H9 (cell line): Measurements from ENCODE around the gene GNAI1. TPM values are rescaled to one million over a fixed set of nuclear protein-coding genes. Genes with fewer than 3 reads are reported as not detected.
A peak's percentile ranks its signal among the peaks of the same experiment; 100 is the strongest.
"Not testable (repeated sequence)": the region's sequence is repeated elsewhere in the genome, so short reads cannot be mapped to it uniquely, and the experiment has no call there.

ENCODE experiments used
- DNase-seq: peaks from one replicate; pipeline ENCODE4 v3.0.0-alpha.2; 2017
- H2AFZ ChIP-seq: one replicate; pipeline ENCODE4 v1.6.1; 2013; ENCODE audit warnings: mild to moderate bottlenecking, low read length, control low read depth, moderate library complexity
- H2AK5ac ChIP-seq: 2 replicates; pipeline ENCODE4 v1.6.1; 2013; ENCODE audit warnings: low read length, control low read depth, mixed read lengths; ENCODE audit not compliant: insufficient read length
- H2BK120ac ChIP-seq: one replicate; pipeline ENCODE4 v1.6.1; 2013; ENCODE audit warnings: low read depth, mild to moderate bottlenecking, low read length, control low read depth, inconsistent platforms; ENCODE audit not compliant: poor library complexity, severe bottlenecking
- H2BK12ac ChIP-seq: 2 replicates; pipeline ENCODE4 v1.6.1; 2013; ENCODE audit warnings: low read length, control low read depth, mixed read lengths, low read depth; ENCODE audit not compliant: insufficient read length
- H2BK15ac ChIP-seq: 2 replicates; pipeline ENCODE4 v1.6.1; 2013; ENCODE audit warnings: low read depth, low read length, control low read depth
- H2BK20ac ChIP-seq: one replicate; pipeline ENCODE4 v1.6.1; 2013; ENCODE audit warnings: low read depth, mild to moderate bottlenecking, low read length, control low read depth, inconsistent platforms; ENCODE audit not compliant: poor library complexity, severe bottlenecking
- H2BK5ac ChIP-seq: 2 replicates; pipeline ENCODE4 v1.6.1; 2013; ENCODE audit warnings: low read length, control low read depth, mixed read lengths; ENCODE audit not compliant: insufficient read length
- H3K14ac ChIP-seq: 2 replicates; pipeline ENCODE4 v1.6.1; 2013; ENCODE audit warnings: low read length, control low read depth; ENCODE audit not compliant: insufficient read depth
- H3K18ac ChIP-seq: 2 replicates; pipeline ENCODE4 v1.6.1; 2013; ENCODE audit warnings: low read depth, mild to moderate bottlenecking, mixed read lengths, low read length, control low read depth; ENCODE audit not compliant: insufficient read length
- H3K23ac ChIP-seq: 2 replicates; pipeline ENCODE4 v1.6.1; 2013; ENCODE audit warnings: low read length, control low read depth, mixed read lengths, low read depth; ENCODE audit not compliant: insufficient read length
- H3K23me2 ChIP-seq: 2 replicates; pipeline ENCODE4 v1.6.1; 2013; ENCODE audit warnings: low read depth, mild to moderate bottlenecking, mixed read lengths, low read length, control low read depth; ENCODE audit not compliant: insufficient read length, poor library complexity, severe bottlenecking
- H3K27ac ChIP-seq: 2 replicates; pipeline ENCODE4 v1.5.1; 2013; ENCODE audit warnings: low read length, control low read depth, mixed read lengths, low read depth; ENCODE audit not compliant: insufficient read length
- H3K27me3 ChIP-seq: 2 replicates; pipeline ENCODE4 v1.6.1; 2013; ENCODE audit warnings: low read length, control low read depth, inconsistent platforms; ENCODE audit not compliant: insufficient read depth
- H3K4ac ChIP-seq: 2 replicates; pipeline ENCODE4 v1.6.1; 2013; ENCODE audit warnings: low read depth, mild to moderate bottlenecking, control low read depth, inconsistent platforms, low read length, moderate library complexity
- H3K4me1 ChIP-seq: 2 replicates; pipeline ENCODE4 v1.6.1; 2013; ENCODE audit warnings: low read length, control low read depth, inconsistent platforms; ENCODE audit not compliant: insufficient read depth
- H3K4me2 ChIP-seq: 2 replicates; pipeline ENCODE4 v1.6.1; 2013; ENCODE audit warnings: low read length, control low read depth, mixed read lengths; ENCODE audit not compliant: insufficient read length, insufficient read depth
- H3K56ac ChIP-seq: 2 replicates; pipeline ENCODE4 v1.6.1; 2013; ENCODE audit warnings: low read depth, mild to moderate bottlenecking, mixed read lengths, low read length, control low read depth; ENCODE audit not compliant: insufficient read length
- H3K79me1 ChIP-seq: 2 replicates; pipeline ENCODE4 v1.6.1; 2013; ENCODE audit warnings: low read depth, mild to moderate bottlenecking, moderate library complexity, low read length, control low read depth, inconsistent platforms; ENCODE audit not compliant: insufficient read depth, poor library complexity, severe bottlenecking
- H3K79me2 ChIP-seq: 2 replicates; pipeline ENCODE4 v1.6.1; 2013; ENCODE audit warnings: low read length, control low read depth, inconsistent platforms; ENCODE audit not compliant: insufficient read depth
- H3K9ac ChIP-seq: 2 replicates; pipeline ENCODE4 v1.6.1; 2013; ENCODE audit warnings: low read length, control low read depth, mixed read lengths; ENCODE audit not compliant: insufficient read length; ENCODE audit errors: extremely low read depth
- H3K9me3 ChIP-seq: one replicate; pipeline ENCODE4 v1.6.1; 2013; ENCODE audit warnings: low read depth, low read length, inconsistent platforms; ENCODE audit not compliant: control insufficient read depth
- H3T11ph ChIP-seq: one replicate; pipeline ENCODE4 v1.6.1; 2013; ENCODE audit warnings: mild to moderate bottlenecking, low read length, control low read depth, inconsistent platforms
- H4K20me1 ChIP-seq: one replicate; pipeline ENCODE4 v1.6.1; 2013; ENCODE audit not compliant: control insufficient read depth, insufficient read length, insufficient read depth
- H4K5ac ChIP-seq: 2 replicates; pipeline ENCODE4 v1.6.1; 2013; ENCODE audit warnings: low read depth, mild to moderate bottlenecking, mixed read lengths, low read length, control low read depth; ENCODE audit not compliant: insufficient read length
- H4K8ac ChIP-seq: replicated peaks from 2 replicates; pipeline ENCODE4 v1.6.1; 2013; ENCODE audit warnings: low read length, control low read depth, mixed read lengths, low read depth; ENCODE audit not compliant: insufficient read length
- H4K91ac ChIP-seq: 2 replicates; pipeline ENCODE4 v1.6.1; 2013; ENCODE audit warnings: low read depth, mild to moderate bottlenecking, moderate library complexity, mixed read lengths, low read length, control low read depth; ENCODE audit not compliant: insufficient read length
- H3K27ac Mint-ChIP-seq, 3 experiments: 2 replicates in 2 of 3; 3 replicates in 1 of 3; pipeline ENCODE4 v1.8.0; 2020 to 2021; ENCODE audit warnings: mixed read lengths in 3 of 3, mild to moderate bottlenecking in 1 of 3, moderate library complexity in 1 of 3
- H3K27me3 Mint-ChIP-seq: 2 replicates; pipeline ENCODE4 v1.8.0; 2021; ENCODE audit warnings: low read depth, mild to moderate bottlenecking, moderate library complexity, mixed read lengths
- H3K36me3 Mint-ChIP-seq, 3 experiments: 2 replicates in 2 of 3; 3 replicates in 1 of 3; pipeline ENCODE4 v1.8.0; 2020 to 2021; ENCODE audit warnings: low read depth in 3 of 3, mixed read lengths in 3 of 3; ENCODE audit not compliant: insufficient read depth in 1 of 3
- H3K4me1 Mint-ChIP-seq, 2 experiments: 2 replicates each; pipeline ENCODE4 v1.8.0; 2020; ENCODE audit warnings: mixed read lengths in 2 of 2
- H3K4me3 Mint-ChIP-seq, 2 experiments: 2 replicates in 1 of 2; 3 replicates in 1 of 2; pipeline ENCODE4 v1.8.0; 2020 to 2021; ENCODE audit warnings: mild to moderate bottlenecking in 2 of 2, mixed read lengths in 2 of 2, moderate library complexity in 1 of 2
- H3K9me3 Mint-ChIP-seq, 2 experiments: 2 replicates in 1 of 2; 3 replicates in 1 of 2; pipeline ENCODE4 v1.8.0; 2020; ENCODE audit warnings: mild to moderate bottlenecking in 2 of 2, mixed read lengths in 2 of 2, moderate library complexity in 1 of 2
- WGBS: extraction: QIAGEN DNeasy Blood & Tissue Kit; methylation state at CpG from one replicate; pipeline ENCODE4 v1.1.7; 2013; ENCODE audit warnings: missing lambda C conversion rate, low lambda C conversion rate, mixed read lengths; ENCODE audit not compliant: insufficient read length; ENCODE audit errors: extremely low coverage; 5-methylcytosine and 5-hydroxymethylcytosine counted together
- total RNA-seq: library from RNA; stranded (reverse); gene quantifications from 2 replicates; pipeline ENCODE4 v1.2.1, GENCODE V29; 2021
- TF ChIP-seq, protein P1 (sequence below): fragments of 200-600 bp; sonication (generic); conservative IDR thresholded peaks from 3 replicates; pipeline ENCODE4 v1.8.0; 2021; ENCODE audit warnings: antibody characterized with exemption, mild to moderate bottlenecking

GNAI1 gene
- total RNA-seq, 1 experiment from 2014 or later, result 14.1 TPM

GRCh38 chr7:80155374-80155773 lies 20.7 kb downstream of the GNAI1 start:
- H3K23me2 ChIP-seq, result no peaks in the 10 kb centered on the region
- no peak overlapping the region for H3K27ac ChIP-seq
- no peak overlapping the region for H3K4me2 ChIP-seq
- no peak overlapping the region for H3K18ac ChIP-seq
- Mint-ChIP-seq H3K27ac (no peak overlapping the region), H3K9me3 (no peaks in the 10 kb centered on the region), H3K36me3 (no peaks in the 10 kb centered on the region), H3K4me1 (peaks cover 31 to 35% of the 10 kb centered on the region in 2 experiments), H3K27me3 (no peaks in the 10 kb centered on the region), H3K4me3 (no peak overlapping the region)
- no peak overlapping the region for H2BK15ac ChIP-seq
- H3K56ac ChIP-seq, result no peak overlapping the region
- WGBS, result no CpG with 5 or more reads among the region's 1 CpG
- no peak overlapping the region for H4K5ac ChIP-seq
- TF ChIP-seq, protein P1, sequence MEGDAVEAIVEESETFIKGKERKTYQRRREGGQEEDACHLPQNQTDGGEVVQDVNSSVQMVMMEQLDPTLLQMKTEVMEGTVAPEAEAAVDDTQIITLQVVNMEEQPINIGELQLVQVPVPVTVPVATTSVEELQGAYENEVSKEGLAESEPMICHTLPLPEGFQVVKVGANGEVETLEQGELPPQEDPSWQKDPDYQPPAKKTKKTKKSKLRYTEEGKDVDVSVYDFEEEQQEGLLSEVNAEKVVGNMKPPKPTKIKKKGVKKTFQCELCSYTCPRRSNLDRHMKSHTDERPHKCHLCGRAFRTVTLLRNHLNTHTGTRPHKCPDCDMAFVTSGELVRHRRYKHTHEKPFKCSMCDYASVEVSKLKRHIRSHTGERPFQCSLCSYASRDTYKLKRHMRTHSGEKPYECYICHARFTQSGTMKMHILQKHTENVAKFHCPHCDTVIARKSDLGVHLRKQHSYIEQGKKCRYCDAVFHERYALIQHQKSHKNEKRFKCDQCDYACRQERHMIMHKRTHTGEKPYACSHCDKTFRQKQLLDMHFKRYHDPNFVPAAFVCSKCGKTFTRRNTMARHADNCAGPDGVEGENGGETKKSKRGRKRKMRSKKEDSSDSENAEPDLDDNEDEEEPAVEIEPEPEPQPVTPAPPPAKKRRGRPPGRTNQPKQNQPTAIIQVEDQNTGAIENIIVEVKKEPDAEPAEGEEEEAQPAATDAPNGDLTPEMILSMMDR, result no peak
- H2AFZ ChIP-seq, result no peak overlapping the region
- H2BK5ac ChIP-seq, result no peak overlapping the region
- H3K9ac ChIP-seq, result no peak overlapping the region
- no peaks in the 10 kb centered on the region for H3K9me3 ChIP-seq
- H4K8ac ChIP-seq, result no peak overlapping the region
- no peaks in the 10 kb centered on the region; the same call in 1 of the 2 replicates for H3K4me1 ChIP-seq
- no peaks in the 10 kb centered on the region for H3K27me3 ChIP-seq
- H2BK20ac ChIP-seq, result no peak overlapping the region
- H2BK12ac ChIP-seq, result no peak overlapping the region
- no peaks in the 10 kb centered on the region for H3K79me1 ChIP-seq
- no peak overlapping the region for H3T11ph ChIP-seq
- H4K20me1 ChIP-seq, result no peaks in the 10 kb centered on the region
- no peak overlapping the region for H3K14ac ChIP-seq
- no peak for DNase-seq
- no peak overlapping the region for H3K4ac ChIP-seq
- peaks cover 8% of the 10 kb centered on the region; the same call in 1 of the 2 replicates for H3K79me2 ChIP-seq
- H2AK5ac ChIP-seq, result no peak overlapping the region
- H3K23ac ChIP-seq, result no peak overlapping the region
- no peak overlapping the region for H2BK120ac ChIP-seq
- H4K91ac ChIP-seq, result no peak overlapping the region

GRCh38 chr7:80157770-80158169 lies 23.1 kb downstream of the GNAI1 start:
- not testable (repeated sequence) for H3K4ac ChIP-seq, H2AK5ac ChIP-seq, H3K4me3 Mint-ChIP-seq, H2BK20ac ChIP-seq, H2AFZ ChIP-seq, H3K23ac ChIP-seq, H3K23me2 ChIP-seq, H3K36me3 Mint-ChIP-seq, H3K27me3 ChIP-seq, H2BK120ac ChIP-seq, H4K20me1 ChIP-seq, H3K79me1 ChIP-seq, H2BK12ac ChIP-seq, H4K91ac ChIP-seq, H2BK15ac ChIP-seq, H3T11ph ChIP-seq, H3K9me3 ChIP-seq, H3K9ac ChIP-seq, H3K14ac ChIP-seq, H4K5ac ChIP-seq, H3K4me2 ChIP-seq, H3K27ac ChIP-seq, H3K27me3 Mint-ChIP-seq, H3K4me1 ChIP-seq, H3K18ac ChIP-seq, H2BK5ac ChIP-seq, DNase-seq, H3K56ac ChIP-seq, H4K8ac ChIP-seq, H3K9me3 Mint-ChIP-seq
- H3K4me1 Mint-ChIP-seq, result peaks cover 16 to 22% of the 10 kb centered on the region in 2 experiments
- WGBS, result no CpG with 5 or more reads among the region's 4 CpGs
- H3K27ac Mint-ChIP-seq, result 0 out of 7 replicates have a peak overlapping the region, but pooled peaks of 1 of the 3 experiments have one; percentile 35
- H3K79me2 ChIP-seq, result peaks cover 11% of the 10 kb centered on the region; the same call in 1 of the 2 replicates
